HEK293 (cell line): ENCODE results near the gene DPH5.

Source experiments
- CTCF ChIA-PET: fragments of 350-600 bp; formaldehyde crosslinking; extraction: SDS; loops from one replicate; lab custom pipeline; 2021; ENCODE audit warnings: antibody characterized with exemption; lab: Yijun Ruan, JAX
- POLR2A ChIA-PET: fragments of 300-600 bp; formaldehyde crosslinking; extraction: SDS; loops from one replicate; lab custom pipeline; 2020; ENCODE audit warnings: antibody characterized with exemption, inconsistent platforms; lab: Yijun Ruan, JAX
- H3K27ac ChIP-seq: fragments of 200-500 bp; sonication (Bioruptor generic); 2 replicates; pipeline ENCODE4 v1.5.1; 2014; ENCODE audit warnings: low read depth, low read length, control low read depth, inconsistent platforms; ENCODE audit errors: extremely low read depth
- H3K36me3 ChIP-seq, 2 experiments: fragments of 200-500 bp in 1 of 2; sonication (Bioruptor generic) in 1 of 2; 1 replicate in 1 of 2; 2 replicates in 1 of 2; pipeline ENCODE4 v1.5.1; 2014 to 2017; ENCODE audit warnings: inconsistent platforms in 2 of 2, low read length in 2 of 2; ENCODE audit not compliant: control insufficient read depth in 2 of 2, insufficient read depth in 1 of 2
- H3K4me1 ChIP-seq: fragments of 200-500 bp; sonication (Bioruptor generic); 2 replicates; pipeline ENCODE4 v1.5.1; 2014; ENCODE audit warnings: mild to moderate bottlenecking, low read length, inconsistent platforms; ENCODE audit not compliant: control insufficient read depth, insufficient read depth
- H3K4me3 ChIP-seq: 2 replicates; pipeline ENCODE4 v1.5.1; 2011; ENCODE audit warnings: low read depth, mild to moderate bottlenecking, control low read depth, low read length, moderate library complexity
- H3K9me3 ChIP-seq: fragments of 200-500 bp; sonication (Bioruptor generic); 2 replicates; pipeline ENCODE4 v1.5.1; 2014; ENCODE audit warnings: low read depth, low read length, inconsistent platforms; ENCODE audit not compliant: control insufficient read depth, insufficient read depth
- HIC1 ChIP-seq: fragments of 450-650 bp; formaldehyde crosslinking; IDR thresholded peaks from 2 replicates; pipeline ENCODE4 v1.5.1; 2016; ENCODE audit warnings: missing biosample characterization, missing genetic modification characterization
- KLF9 ChIP-seq: fragments of 450-650 bp; formaldehyde crosslinking; IDR thresholded peaks from 2 replicates; pipeline ENCODE4 v1.5.1; 2016; ENCODE audit warnings: missing biosample characterization, missing genetic modification characterization, low read depth
- OSR2 ChIP-seq: fragments of 450-650 bp; formaldehyde crosslinking; IDR thresholded peaks from 2 replicates; pipeline ENCODE4 v1.5.1; 2016; ENCODE audit warnings: missing biosample characterization, missing genetic modification characterization
- OVOL3 ChIP-seq: fragments of 450-650 bp; formaldehyde crosslinking; IDR thresholded peaks from 2 replicates; pipeline ENCODE4 v1.5.1; 2016; ENCODE audit warnings: missing biosample characterization, missing genetic modification characterization
- PRDM10 ChIP-seq: fragments of 450-650 bp; formaldehyde crosslinking; IDR thresholded peaks from 2 replicates; pipeline ENCODE4 v1.5.1; 2016; ENCODE audit warnings: missing biosample characterization, missing genetic modification characterization
- SALL2 ChIP-seq: fragments of 450-650 bp; formaldehyde crosslinking; IDR thresholded peaks from 2 replicates; pipeline ENCODE4 v1.5.0; 2017; ENCODE audit warnings: missing biosample characterization, mild to moderate bottlenecking, missing genetic modification characterization, borderline replicate concordance
- YY2 ChIP-seq: fragments of 450-650 bp; formaldehyde crosslinking; IDR thresholded peaks from 2 replicates; pipeline ENCODE4 v1.5.1; 2016; ENCODE audit warnings: missing biosample characterization, missing genetic modification characterization
- ZNF148 ChIP-seq: fragments of 450-650 bp; formaldehyde crosslinking; IDR thresholded peaks from 2 replicates; pipeline ENCODE4 v1.5.0; 2017; ENCODE audit warnings: missing biosample characterization, missing genetic modification characterization, borderline replicate concordance
- ZNF214 ChIP-seq: fragments of 450-650 bp; formaldehyde crosslinking; IDR thresholded peaks from 2 replicates; pipeline ENCODE4 v1.5.1; 2017; ENCODE audit warnings: missing biosample characterization, mild to moderate bottlenecking, missing genetic modification characterization, borderline replicate concordance
- ZNF302 ChIP-seq: fragments of 450-650 bp; formaldehyde crosslinking; IDR thresholded peaks from 2 replicates; pipeline ENCODE4 v1.5.1; 2016; ENCODE audit warnings: missing biosample characterization, missing genetic modification characterization, low read depth
- ZNF529 ChIP-seq: fragments of 450-650 bp; formaldehyde crosslinking; IDR thresholded peaks from 2 replicates; pipeline ENCODE4 v1.5.1; 2017; ENCODE audit warnings: missing genetic modification characterization, missing biosample characterization; ENCODE audit not compliant: insufficient replicate concordance
- ZNF76 ChIP-seq: fragments of 450-650 bp; formaldehyde crosslinking; IDR thresholded peaks from 2 replicates; pipeline ENCODE4; 2016; ENCODE audit warnings: low read depth, missing biosample characterization, missing genetic modification characterization, borderline replicate concordance
- ZNF791 ChIP-seq: fragments of 450-650 bp; formaldehyde crosslinking; IDR thresholded peaks from 2 replicates; pipeline ENCODE4 v1.5.1; 2016; ENCODE audit warnings: missing biosample characterization, missing genetic modification characterization
- ZNF792 ChIP-seq: fragments of 450-650 bp; formaldehyde crosslinking; IDR thresholded peaks from 2 replicates; pipeline ENCODE4 v1.5.1; 2016; ENCODE audit warnings: missing biosample characterization, missing genetic modification characterization
- TF ChIP-seq, protein P1 (sequence below): fragments of 450-650 bp; IDR thresholded peaks from 2 replicates; pipeline ENCODE4 v1.5.1; 2018; ENCODE audit warnings: missing biosample characterization, mild to moderate bottlenecking, missing genetic modification characterization
- TF ChIP-seq, protein P2 (sequence below): fragments of 450-650 bp; formaldehyde crosslinking; IDR thresholded peaks from 2 replicates; pipeline ENCODE4 v1.5.1; 2017; ENCODE audit warnings: missing biosample characterization, missing genetic modification characterization

Gene DPH5

GRCh38 chr1:100998426-100998825 lies 27.2 kb downstream of the DPH5 start:
- H3K9me3 ChIP-seq = no peaks in the 10 kb centered on the region
- H3K4me3 ChIP-seq = no peak overlapping the region
- ChIA-PET POLR2A (no interaction called here), CTCF (no interaction called here)
- H3K27ac ChIP-seq = no peak overlapping the region
- TF ChIP-seq ZNF792 (tag by site-specific recombination) (no peak), PRDM10 (tag by site-specific recombination) (no peak), ZNF302 (no peak), SALL2 (tag by site-specific recombination) (no peak), ZNF791 (tag by site-specific recombination) (no peak), YY2 (tag by site-specific recombination) (no peak), ZNF148 (tag by site-specific recombination) (no peak), HIC1 (tag by site-specific recombination) (no peak)
- peaks cover 7 to 49% of the 10 kb centered on the region in 2 experiments; a peak in 2 of 3 replicates for H3K36me3 ChIP-seq
- H3K4me1 ChIP-seq = peaks cover 8% of the 10 kb centered on the region

DNA sequence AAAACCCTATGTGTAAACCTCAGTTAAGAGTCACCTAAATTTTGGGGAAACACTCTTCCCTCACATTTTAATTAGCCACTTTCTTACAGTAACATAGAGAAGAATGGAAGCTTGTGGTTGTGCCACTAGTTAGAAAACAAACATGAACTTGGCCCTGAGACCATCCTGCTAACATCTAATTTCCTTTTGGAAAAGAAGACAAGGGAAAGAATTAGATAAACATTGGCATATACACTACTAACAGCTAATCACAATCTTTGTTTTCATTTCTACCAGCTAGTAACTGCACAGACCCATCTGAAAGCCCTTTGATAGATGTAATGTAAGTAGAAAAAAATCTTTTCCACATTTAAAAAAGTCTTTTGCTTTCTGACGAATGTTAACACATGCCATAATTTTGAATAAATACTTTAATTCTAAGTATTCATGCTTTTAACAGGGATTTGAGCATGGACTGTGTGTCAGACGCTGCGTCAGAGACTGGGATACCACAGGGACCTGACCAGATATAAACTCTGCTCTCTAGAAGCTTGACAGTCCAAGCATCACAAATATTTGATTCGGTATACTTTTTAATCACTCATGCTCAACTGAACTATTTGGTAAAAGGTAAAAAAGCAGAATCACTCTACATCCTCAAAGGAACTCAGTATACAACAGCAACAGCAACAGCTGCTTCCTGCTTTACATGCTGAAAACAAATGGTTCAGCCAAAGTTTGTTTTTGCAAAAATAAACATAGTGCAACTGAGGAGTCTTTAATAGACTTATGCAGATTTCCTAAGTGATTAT lies 30.2 kb downstream of the DPH5 start:
- CTCF ChIA-PET = no interaction called here
- H3K36me3 ChIP-seq = peaks cover 13 to 54% of the 10 kb centered on the region in 2 experiments

More for the DNA sequence above, 30.2 kb downstream of the DPH5 start:
- POLR2A ChIA-PET = no interaction called here
- TF ChIP-seq, protein P1, sequence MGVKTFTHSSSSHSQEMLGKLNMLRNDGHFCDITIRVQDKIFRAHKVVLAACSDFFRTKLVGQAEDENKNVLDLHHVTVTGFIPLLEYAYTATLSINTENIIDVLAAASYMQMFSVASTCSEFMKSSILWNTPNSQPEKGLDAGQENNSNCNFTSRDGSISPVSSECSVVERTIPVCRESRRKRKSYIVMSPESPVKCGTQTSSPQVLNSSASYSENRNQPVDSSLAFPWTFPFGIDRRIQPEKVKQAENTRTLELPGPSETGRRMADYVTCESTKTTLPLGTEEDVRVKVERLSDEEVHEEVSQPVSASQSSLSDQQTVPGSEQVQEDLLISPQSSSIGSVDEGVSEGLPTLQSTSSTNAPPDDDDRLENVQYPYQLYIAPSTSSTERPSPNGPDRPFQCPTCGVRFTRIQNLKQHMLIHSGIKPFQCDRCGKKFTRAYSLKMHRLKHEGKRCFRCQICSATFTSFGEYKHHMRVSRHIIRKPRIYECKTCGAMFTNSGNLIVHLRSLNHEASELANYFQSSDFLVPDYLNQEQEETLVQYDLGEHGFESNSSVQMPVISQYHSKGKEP (tag by site-specific recombination) = no peak
- TF ChIP-seq ZNF214 (no peak), OVOL3 (tag by site-specific recombination) (no peak), OSR2 (tag by site-specific recombination) (no peak), ZNF529 (tag by site-specific recombination) (no peak), ZNF76 (tag by site-specific recombination) (no peak), KLF9 (tag by site-specific recombination) (no peak)
- TF ChIP-seq, protein P2, sequence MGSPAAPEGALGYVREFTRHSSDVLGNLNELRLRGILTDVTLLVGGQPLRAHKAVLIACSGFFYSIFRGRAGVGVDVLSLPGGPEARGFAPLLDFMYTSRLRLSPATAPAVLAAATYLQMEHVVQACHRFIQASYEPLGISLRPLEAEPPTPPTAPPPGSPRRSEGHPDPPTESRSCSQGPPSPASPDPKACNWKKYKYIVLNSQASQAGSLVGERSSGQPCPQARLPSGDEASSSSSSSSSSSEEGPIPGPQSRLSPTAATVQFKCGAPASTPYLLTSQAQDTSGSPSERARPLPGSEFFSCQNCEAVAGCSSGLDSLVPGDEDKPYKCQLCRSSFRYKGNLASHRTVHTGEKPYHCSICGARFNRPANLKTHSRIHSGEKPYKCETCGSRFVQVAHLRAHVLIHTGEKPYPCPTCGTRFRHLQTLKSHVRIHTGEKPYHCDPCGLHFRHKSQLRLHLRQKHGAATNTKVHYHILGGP (tag by site-specific recombination) = no peak
- Histone ChIP-seq H3K4me1 (no peaks in the 10 kb centered on the region), H3K9me3 (no peaks in the 10 kb centered on the region), H3K27ac (no peak overlapping the region), H3K4me3 (no peak overlapping the region)
